OCI-LY1 (cell line): ENCODE data around the gene SLC6A16.
"Not testable (repeated sequence)": the region's sequence is repeated elsewhere in the genome, so short reads cannot be mapped to it uniquely, and the experiment has no call there.

Experiments
- H2AFZ ChIP-seq: fragments of 200-600 bp; sonication (generic), shearing (Covaris generic); 2 replicates; pipeline ENCODE4 v1.6.0; 2014; ENCODE audit warnings: antibody characterized with exemption, mild to moderate bottlenecking, low read length
- H3F3A ChIP-seq: fragments of 200-600 bp; sonication (generic), shearing (Covaris generic); 2 replicates; pipeline ENCODE4 v1.6.0; 2014; ENCODE audit warnings: mild to moderate bottlenecking, antibody characterized with exemption, low read length, moderate library complexity; ENCODE audit not compliant: insufficient read depth
- H3K27ac ChIP-seq: fragments of 200-600 bp; sonication (generic); 2 replicates; pipeline ENCODE4 v1.5.1; 2014; ENCODE audit warnings: low read length, mixed run types, mild to moderate bottlenecking, low read depth; ENCODE audit not compliant: poor library complexity, severe bottlenecking
- H3K27me3 ChIP-seq: fragments of 200-600 bp; sonication (generic); 2 replicates; pipeline ENCODE4 v1.6.0; 2014; ENCODE audit warnings: antibody characterized with exemption, mild to moderate bottlenecking, low read length, moderate library complexity; ENCODE audit not compliant: insufficient read depth
- H3K36me3 ChIP-seq: fragments of 200-600 bp; sonication (generic); 2 replicates; pipeline ENCODE4 v1.6.1; 2014; ENCODE audit warnings: mild to moderate bottlenecking, antibody characterized with exemption, low read length, moderate library complexity, mixed read lengths; ENCODE audit not compliant: insufficient read depth
- H3K4me1 ChIP-seq: fragments of 200-600 bp; sonication (generic); 2 replicates; pipeline ENCODE4 v1.5.1; 2014; ENCODE audit warnings: mild to moderate bottlenecking, low read length, moderate library complexity; ENCODE audit not compliant: insufficient read depth, severe bottlenecking
- H3K4me2 ChIP-seq: fragments of 200-600 bp; sonication (generic), shearing (Covaris generic); 2 replicates; pipeline ENCODE4 v1.6.1; 2014; ENCODE audit warnings: low read length
- H3K4me3 ChIP-seq: fragments of 200-600 bp; sonication (generic); 2 replicates; pipeline ENCODE4 v1.5.1; 2014; ENCODE audit warnings: low read length, low read depth, mild to moderate bottlenecking, mixed read lengths; ENCODE audit not compliant: poor library complexity, severe bottlenecking
- H3K79me2 ChIP-seq: fragments of 200-600 bp; shearing (Covaris generic); 2 replicates; pipeline ENCODE4 v1.6.1; 2016; ENCODE audit warnings: mixed run types, low read length, mixed read lengths; ENCODE audit not compliant: insufficient read depth
- H3K9ac ChIP-seq: fragments of 200-600 bp; sonication (generic), shearing (Covaris generic); 2 replicates; pipeline ENCODE4 v1.6.1; 2014; ENCODE audit warnings: mild to moderate bottlenecking, low read length, mixed read lengths
- H3K9me2 ChIP-seq: fragments of 200-600 bp; sonication (generic), shearing (Covaris generic); 2 replicates; pipeline ENCODE4 v1.6.1; 2014; ENCODE audit warnings: low read depth, mild to moderate bottlenecking, low read length, mixed read lengths
- H3K9me3 ChIP-seq: fragments of 200-600 bp; shearing (Covaris generic); 2 replicates; pipeline ENCODE4 v1.6.1; 2014; ENCODE audit warnings: low read length, mixed read lengths
- H4K20me1 ChIP-seq: fragments of 200-600 bp; sonication (generic), shearing (Covaris generic); 2 replicates; pipeline ENCODE4 v1.6.0; 2016; ENCODE audit warnings: mild to moderate bottlenecking, low read length; ENCODE audit not compliant: insufficient read depth
- EZH2 ChIP-seq: fragments of 200-600 bp; sonication (generic), shearing (Covaris generic); IDR thresholded peaks from 2 replicates; pipeline ENCODE4 v1.8.0; 2017; ENCODE audit warnings: borderline replicate concordance, mixed run types, mild to moderate bottlenecking, antibody characterized with exemption, low read length, moderate library complexity, mixed read lengths
- TF ChIP-seq, protein P1 (sequence below): fragments of 200-600 bp; sonication (generic), shearing (Covaris generic); IDR thresholded peaks from 2 replicates; pipeline ENCODE4 v1.5.1; 2017; ENCODE audit warnings: mild to moderate bottlenecking, antibody characterized with exemption, low read length, moderate library complexity, mixed read lengths

SLC6A16 gene

DNA sequence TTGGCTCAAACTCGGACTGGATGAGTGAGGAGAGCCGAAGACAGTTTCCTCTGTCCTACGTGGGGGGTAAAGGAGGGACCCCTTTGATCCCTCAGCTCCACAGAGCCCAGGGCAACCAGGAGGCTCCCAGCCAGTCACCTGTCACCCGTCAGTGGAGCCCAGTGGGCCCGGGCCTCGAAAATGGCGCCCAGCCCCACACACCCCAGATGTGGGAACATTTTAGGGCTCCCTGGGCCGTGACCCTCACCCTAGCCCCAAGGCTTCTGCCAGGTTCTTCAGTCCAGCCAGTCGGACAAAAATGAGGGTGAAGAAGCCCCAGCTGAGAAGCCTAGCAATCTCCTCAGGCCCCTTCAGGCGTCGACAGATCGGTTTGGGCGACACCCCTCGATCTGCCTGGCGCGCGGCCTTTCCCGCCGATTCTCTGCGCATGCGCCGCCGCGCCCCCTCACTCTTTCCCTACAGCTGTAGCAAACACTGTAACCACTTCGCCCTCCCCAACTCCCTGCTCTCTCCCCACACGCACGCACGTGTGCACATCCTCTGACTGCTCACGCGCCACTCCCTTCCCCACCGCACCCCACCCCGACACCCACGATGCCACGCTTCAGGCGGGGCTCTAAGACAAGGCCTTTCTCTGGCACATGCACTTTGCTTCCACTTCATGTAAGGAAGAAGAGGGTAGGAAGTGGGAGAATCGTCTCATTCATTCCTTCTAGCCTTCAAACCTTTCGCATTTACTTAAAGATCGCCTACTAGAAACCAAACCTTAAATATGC lies at the start of gene SLC6A16:
TSS of gene SLC6A16 (minus strand) at position 391 of the 776 bp plus-strand sequence. CDS start 13,844 bp downstream, outside the sequence.
- Histone ChIP-seq H3K4me2 (peak within 1 kb of the TSS; percentile 64), H3K4me1 (peaks cover 44% of the 10 kb centered on the region), H3K9me2 (no peaks in the 10 kb centered on the region), H4K20me1 (no peaks in the 10 kb centered on the region), H3K27me3 (no peaks in the 10 kb centered on the region), H3K9ac (no peak within 1 kb of the TSS), H3K36me3 (peaks cover 9% of the 10 kb centered on the region; the same call in 1 of the 2 replicates), H3K79me2 (no peaks in the 10 kb centered on the region), H3K4me3 (no peak within 1 kb of the TSS), H3K9me3 (peaks cover 8% of the 10 kb centered on the region; the same call in 1 of the 2 replicates), H2AFZ (no peak within 1 kb of the TSS), H3F3A (0 out of 2 replicates have a peak, but pooled peaks cover 3% of the 10 kb centered on the region), H3K27ac (peak within 1 kb of the TSS; percentile 96)
- TF ChIP-seq, protein P1, sequence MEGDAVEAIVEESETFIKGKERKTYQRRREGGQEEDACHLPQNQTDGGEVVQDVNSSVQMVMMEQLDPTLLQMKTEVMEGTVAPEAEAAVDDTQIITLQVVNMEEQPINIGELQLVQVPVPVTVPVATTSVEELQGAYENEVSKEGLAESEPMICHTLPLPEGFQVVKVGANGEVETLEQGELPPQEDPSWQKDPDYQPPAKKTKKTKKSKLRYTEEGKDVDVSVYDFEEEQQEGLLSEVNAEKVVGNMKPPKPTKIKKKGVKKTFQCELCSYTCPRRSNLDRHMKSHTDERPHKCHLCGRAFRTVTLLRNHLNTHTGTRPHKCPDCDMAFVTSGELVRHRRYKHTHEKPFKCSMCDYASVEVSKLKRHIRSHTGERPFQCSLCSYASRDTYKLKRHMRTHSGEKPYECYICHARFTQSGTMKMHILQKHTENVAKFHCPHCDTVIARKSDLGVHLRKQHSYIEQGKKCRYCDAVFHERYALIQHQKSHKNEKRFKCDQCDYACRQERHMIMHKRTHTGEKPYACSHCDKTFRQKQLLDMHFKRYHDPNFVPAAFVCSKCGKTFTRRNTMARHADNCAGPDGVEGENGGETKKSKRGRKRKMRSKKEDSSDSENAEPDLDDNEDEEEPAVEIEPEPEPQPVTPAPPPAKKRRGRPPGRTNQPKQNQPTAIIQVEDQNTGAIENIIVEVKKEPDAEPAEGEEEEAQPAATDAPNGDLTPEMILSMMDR, result no peak
- no peak for TF ChIP-seq EZH2

DNA sequence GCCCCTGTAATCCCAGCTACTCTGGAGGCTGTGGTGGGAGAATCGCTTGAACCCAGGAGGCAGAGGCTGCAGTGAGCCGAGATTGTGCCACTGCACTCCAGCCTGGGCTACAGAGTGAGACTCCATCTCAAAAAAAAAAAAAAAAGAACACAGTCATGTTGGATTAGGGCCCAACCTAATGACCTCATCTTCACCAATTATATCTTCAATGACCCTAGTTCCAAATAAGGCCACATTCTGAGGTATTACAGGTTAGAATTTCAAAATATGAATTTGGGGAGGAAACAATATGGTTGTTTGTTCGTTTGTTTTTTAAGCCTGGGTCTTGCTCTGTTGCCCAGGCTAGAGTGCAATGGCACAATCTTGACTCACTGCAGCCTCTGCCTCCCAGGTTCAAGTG lies 48.2 kb upstream of the SLC6A16 start:
- H3K27me3 ChIP-seq, H3F3A ChIP-seq, H3K27ac ChIP-seq, H2AFZ ChIP-seq, H3K36me3 ChIP-seq, H3K9me2 ChIP-seq, H3K79me2 ChIP-seq, H4K20me1 ChIP-seq: not testable (repeated sequence)
- H3K9ac ChIP-seq, result peak overlapping the region; percentile 43; the same call in 1 of the 2 replicates
- peaks cover 13% of the 10 kb centered on the region for H3K9me3 ChIP-seq
- peaks cover 13% of the 10 kb centered on the region for H3K4me1 ChIP-seq
- H3K4me2 ChIP-seq, result peak overlapping the region; percentile 73
- peak overlapping the region; percentile 49 for H3K4me3 ChIP-seq

DNA sequence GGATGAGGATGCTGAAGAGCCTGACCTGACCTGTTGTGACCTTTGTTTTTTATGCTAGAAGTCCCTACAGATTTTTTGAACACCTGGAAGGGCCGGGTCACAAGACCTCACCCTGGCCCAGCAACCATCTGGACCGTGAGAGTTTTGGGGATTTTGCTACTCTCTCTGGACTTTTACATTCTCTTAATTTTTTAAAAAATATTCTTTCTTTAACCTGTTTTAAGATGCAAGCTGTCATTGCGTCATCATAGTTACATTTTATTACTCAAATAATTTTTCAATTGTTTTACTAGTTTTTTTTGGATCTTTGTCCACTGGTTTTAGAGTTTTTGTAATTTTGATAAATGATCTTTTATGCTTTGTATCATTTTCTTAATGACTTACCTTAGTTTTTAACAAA lies 46.2 kb upstream of the SLC6A16 start:
- Histone ChIP-seq H4K20me1 (no peaks in the 10 kb centered on the region), H3K4me3 (no peak overlapping the region), H3K9me3 (peaks cover 13% of the 10 kb centered on the region), H3K27ac (no peak overlapping the region), H3F3A (no peaks in the 10 kb centered on the region), H3K36me3 (peaks cover 6% of the 10 kb centered on the region; the same call in 1 of the 2 replicates), H3K27me3 (no peaks in the 10 kb centered on the region; the same call in 1 of the 2 replicates), H3K4me2 (no peak overlapping the region), H3K4me1 (peaks cover 17% of the 10 kb centered on the region), H3K79me2 (no peaks in the 10 kb centered on the region), H3K9me2 (no peaks in the 10 kb centered on the region), H2AFZ (no peak overlapping the region), H3K9ac (no peak overlapping the region)
- TF ChIP-seq, protein P1, result no peak
- no peak for TF ChIP-seq EZH2
